ENCODE data around the gene SCNN1A.

GRCh38 chr12:6351622-6352021, 23.7 kb downstream of the SCNN1A start:
- TF ChIP-seq POLR2A (IDR thresholded peaks at IDR 0.05; ENCODE audit: low read depth, low read length), result no peak
- TF ChIP-seq CTCF (conservative IDR thresholded peaks at IDR 0.05; ENCODE audit: low read depth, low read length), result no peak
- no peak for TF ChIP-seq MAFK (IDR thresholded peaks at IDR 0.05; ENCODE audit: low read depth, low read length)
- TF ChIP-seq CEBPB (IDR thresholded peaks at IDR 0.05; ENCODE audit: low read depth, low read length), result no peak
- no peak for TF ChIP-seq FOS (IDR thresholded peaks at IDR 0.05; ENCODE audit: low read depth, low read length)
- TF ChIP-seq RCOR1 (IDR thresholded peaks at IDR 0.05; ENCODE audit: insufficient replicate concordance, low read length), result no peak
- TF ChIP-seq SMC3 (IDR thresholded peaks at IDR 0.05; ENCODE audit: low read depth, low read length), result no peak
- TF ChIP-seq CHD1 (IDR thresholded peaks at IDR 0.05; ENCODE audit: low read depth, low read length), result no peak
- TF ChIP-seq RFX5 (IDR thresholded peaks at IDR 0.05; ENCODE audit: low read depth, low read length), result no peak
- TF ChIP-seq BHLHE40 (IDR thresholded peaks at IDR 0.05; ENCODE audit: low read depth, low read length), result no peak
- no peak for TF ChIP-seq MAZ (IDR thresholded peaks at IDR 0.05; ENCODE audit: borderline replicate concordance, low read depth, low read length)
- TF ChIP-seq, protein P1, sequence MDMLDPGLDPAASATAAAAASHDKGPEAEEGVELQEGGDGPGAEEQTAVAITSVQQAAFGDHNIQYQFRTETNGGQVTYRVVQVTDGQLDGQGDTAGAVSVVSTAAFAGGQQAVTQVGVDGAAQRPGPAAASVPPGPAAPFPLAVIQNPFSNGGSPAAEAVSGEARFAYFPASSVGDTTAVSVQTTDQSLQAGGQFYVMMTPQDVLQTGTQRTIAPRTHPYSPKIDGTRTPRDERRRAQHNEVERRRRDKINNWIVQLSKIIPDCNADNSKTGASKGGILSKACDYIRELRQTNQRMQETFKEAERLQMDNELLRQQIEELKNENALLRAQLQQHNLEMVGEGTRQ (IDR thresholded peaks at IDR 0.05; ENCODE audit: low read depth, low read length), result no peak
- TF ChIP-seq MXI1 (IDR thresholded peaks at IDR 0.05; ENCODE audit: borderline replicate concordance, low read depth, low read length), result no peak

All from IMR-90 (cell line).